ENCODE results near the gene ATP1B3. TPM values are rescaled to one million over a fixed set of nuclear protein-coding genes. Genes with fewer than 3 reads are reported as not detected.
A peak's percentile ranks its signal among the peaks of the same experiment; 100 is the strongest.

The ATP1B3 gene
- total and polyA plus RNA-seq, 9 of the 15 experiments (the other 6 are each of a cell fraction or from before 2014, with no cell fraction given): 48.3 to 202 (median 123) TPM

DNA sequence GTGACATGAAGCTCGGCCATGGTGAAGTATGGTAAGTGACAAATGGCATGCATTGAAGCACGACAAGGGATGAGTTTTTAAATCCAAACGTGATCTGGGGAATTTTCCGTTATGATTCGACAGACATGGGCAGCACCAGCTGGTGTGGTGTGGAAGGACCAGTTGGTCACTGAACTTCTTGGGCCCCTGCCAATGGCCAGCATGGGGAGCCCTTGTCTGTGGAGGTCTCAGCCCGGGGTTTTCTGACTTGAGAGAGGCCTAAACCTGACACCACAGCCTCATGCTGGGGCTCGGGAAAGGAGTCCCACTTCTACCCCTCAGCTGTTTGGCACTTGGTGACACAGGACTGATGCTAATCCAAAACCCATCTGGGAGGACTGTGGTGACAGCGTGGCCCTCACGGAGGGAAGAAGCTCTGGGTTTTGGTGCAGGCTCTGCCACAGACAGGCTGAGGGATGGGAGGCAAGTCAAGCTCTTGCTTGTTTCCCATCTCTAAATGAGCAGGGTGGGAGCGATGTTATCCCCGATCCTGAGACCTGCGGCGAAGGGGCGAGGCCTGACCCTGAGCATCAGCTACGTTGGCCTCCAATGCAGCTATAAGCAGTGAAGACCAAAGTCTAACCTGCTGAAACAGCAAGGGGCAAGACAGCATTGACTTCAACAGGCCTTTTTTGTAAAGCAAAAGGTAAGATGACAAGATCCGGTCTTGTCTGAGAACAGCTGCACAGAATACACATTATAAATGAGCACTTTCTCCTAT is 69.5 kb downstream of the ATP1B3 start:
- FAIRE-seq (peak; percentile 52), DNase-seq (ENCODE audit: extremely low read depth in 1 of 4, low spot score in 3 of 4) (no peak), ATAC-seq (no peak)
- BruUV-seq (replicated peaks): no TSS peak
- Histone ChIP-seq H3K27me3 (ENCODE audit: control insufficient read depth in 2 of 2, insufficient read depth in 2 of 2, low read length in 2 of 2) (no peaks in the 10 kb centered on the region), H3K27ac (ENCODE audit: extremely low read depth, low read depth, low read length) (no peak overlapping the region), H3K36me3 (ENCODE audit: control insufficient read depth, insufficient read depth, low read length) (peaks cover 3% of the 10 kb centered on the region; the same call in 1 of the 3 replicates), H3K79me2 (ENCODE audit: control insufficient read depth, insufficient read depth, low read length) (no peaks in the 10 kb centered on the region), H3K4me2 (ENCODE audit: insufficient read depth, low read length) (no peak overlapping the region), H2AFZ (ENCODE audit: low read depth, low read length) (no peak overlapping the region), H3K4me1 (replicated peaks in 1 of 2; ENCODE audit: control insufficient read depth in 2 of 2, insufficient read depth in 2 of 2, low read length in 2 of 2) (peaks cover 6% of the 10 kb centered on the region in 2 experiments; a peak in 4 of 5 replicates), H4K20me1 (replicated peaks; ENCODE audit: control insufficient read depth, insufficient read depth, low read length) (no peaks in the 10 kb centered on the region), H3K9ac (ENCODE audit: insufficient read depth in 1 of 2, low read depth in 2 of 2, low read length in 2 of 2) (0 out of 4 replicates have a peak overlapping the region, but pooled peaks of 1 of the 2 experiments have one; percentile 13), H3K9me1 (ENCODE audit: control insufficient read depth, insufficient read depth, low read length) (no peaks in the 10 kb centered on the region), H3K9me3 (replicated peaks; ENCODE audit: control insufficient read depth, insufficient read depth, low read depth, low read length) (no peaks in the 10 kb centered on the region), H3K4me3 (no peak overlapping the region)
- in situ Hi-C loops (cut with MboI): no loop called here
- POLR2A ChIA-PET: interaction anchor here (1.0 to 1.8 kb wide), 3 partner anchors 9 to 61 kb away, joined by 3 to 5 read pairs (median 4); no protein-coding TSS in a partner anchor
- no peak for TF ChIP-seq KHSRP (IDR thresholded peaks at IDR 0.05)
- TF ChIP-seq POLR2G (IDR thresholded peaks at IDR 0.05; ENCODE audit: low read depth, low read length): 0 out of 2 replicates have a peak, but pooled peaks have one; percentile 35
- TF ChIP-seq RBM22 (IDR thresholded peaks at IDR 0.05; ENCODE audit: low read depth, low read length, poor library complexity, severe bottlenecking): peak; percentile 46
- intact Hi-C loops (cut with micrococcal nuclease): no loop called here
- 87% methylated on average over 16 of the region's 16 CpGs for WGBS (ENCODE audit: insufficient coverage, low coverage, missing lambda C conversion rate)
- CTCF ChIA-PET (ENCODE audit: low intra/inter-chr PET ratio): no interaction called here

DNA sequence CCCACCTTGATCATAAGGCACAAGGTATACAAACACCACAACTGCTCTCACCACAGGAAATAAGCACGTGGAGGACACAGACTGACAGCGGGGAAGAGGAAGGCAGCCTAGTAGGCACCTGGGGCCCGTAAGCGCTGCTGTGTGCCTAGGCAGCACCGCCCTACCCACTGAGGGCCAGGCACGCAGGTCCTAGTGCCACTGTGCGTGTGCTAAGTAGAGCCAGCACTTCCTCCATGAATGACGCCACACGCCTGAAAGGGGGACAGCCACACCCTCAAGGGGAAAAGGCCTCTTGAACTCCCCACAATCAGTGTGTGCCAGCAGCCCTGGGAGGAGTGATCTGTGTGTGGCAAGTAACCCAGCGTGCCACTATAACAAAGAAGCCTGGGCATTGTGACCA is 73.0 kb downstream of the ATP1B3 start:
- in situ Hi-C loops (cut with MboI): no loop called here
- WGBS (ENCODE audit: insufficient coverage, low coverage, missing lambda C conversion rate): 95% methylated on average over 10 of the region's 10 CpGs
- TF ChIP-seq, protein P1, sequence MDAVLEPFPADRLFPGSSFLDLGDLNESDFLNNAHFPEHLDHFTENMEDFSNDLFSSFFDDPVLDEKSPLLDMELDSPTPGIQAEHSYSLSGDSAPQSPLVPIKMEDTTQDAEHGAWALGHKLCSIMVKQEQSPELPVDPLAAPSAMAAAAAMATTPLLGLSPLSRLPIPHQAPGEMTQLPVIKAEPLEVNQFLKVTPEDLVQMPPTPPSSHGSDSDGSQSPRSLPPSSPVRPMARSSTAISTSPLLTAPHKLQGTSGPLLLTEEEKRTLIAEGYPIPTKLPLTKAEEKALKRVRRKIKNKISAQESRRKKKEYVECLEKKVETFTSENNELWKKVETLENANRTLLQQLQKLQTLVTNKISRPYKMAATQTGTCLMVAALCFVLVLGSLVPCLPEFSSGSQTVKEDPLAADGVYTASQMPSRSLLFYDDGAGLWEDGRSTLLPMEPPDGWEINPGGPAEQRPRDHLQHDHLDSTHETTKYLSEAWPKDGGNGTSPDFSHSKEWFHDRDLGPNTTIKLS (IDR thresholded peaks at IDR 0.05; ENCODE audit: borderline replicate concordance, low read depth): no peak
- TF ChIP-seq POLR2A (conservative IDR thresholded peaks at IDR 0.05): 0 out of 2 replicates have a peak, but pooled peaks have one; percentile 32
- TF ChIP-seq, protein P2, sequence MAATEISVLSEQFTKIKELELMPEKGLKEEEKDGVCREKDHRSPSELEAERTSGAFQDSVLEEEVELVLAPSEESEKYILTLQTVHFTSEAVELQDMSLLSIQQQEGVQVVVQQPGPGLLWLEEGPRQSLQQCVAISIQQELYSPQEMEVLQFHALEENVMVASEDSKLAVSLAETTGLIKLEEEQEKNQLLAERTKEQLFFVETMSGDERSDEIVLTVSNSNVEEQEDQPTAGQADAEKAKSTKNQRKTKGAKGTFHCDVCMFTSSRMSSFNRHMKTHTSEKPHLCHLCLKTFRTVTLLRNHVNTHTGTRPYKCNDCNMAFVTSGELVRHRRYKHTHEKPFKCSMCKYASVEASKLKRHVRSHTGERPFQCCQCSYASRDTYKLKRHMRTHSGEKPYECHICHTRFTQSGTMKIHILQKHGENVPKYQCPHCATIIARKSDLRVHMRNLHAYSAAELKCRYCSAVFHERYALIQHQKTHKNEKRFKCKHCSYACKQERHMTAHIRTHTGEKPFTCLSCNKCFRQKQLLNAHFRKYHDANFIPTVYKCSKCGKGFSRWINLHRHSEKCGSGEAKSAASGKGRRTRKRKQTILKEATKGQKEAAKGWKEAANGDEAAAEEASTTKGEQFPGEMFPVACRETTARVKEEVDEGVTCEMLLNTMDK (IDR thresholded peaks at IDR 0.05; ENCODE audit: borderline replicate concordance, insufficient read depth, low read depth, low read length, poor library complexity, severe bottlenecking): no peak
- TF ChIP-seq, protein P3, sequence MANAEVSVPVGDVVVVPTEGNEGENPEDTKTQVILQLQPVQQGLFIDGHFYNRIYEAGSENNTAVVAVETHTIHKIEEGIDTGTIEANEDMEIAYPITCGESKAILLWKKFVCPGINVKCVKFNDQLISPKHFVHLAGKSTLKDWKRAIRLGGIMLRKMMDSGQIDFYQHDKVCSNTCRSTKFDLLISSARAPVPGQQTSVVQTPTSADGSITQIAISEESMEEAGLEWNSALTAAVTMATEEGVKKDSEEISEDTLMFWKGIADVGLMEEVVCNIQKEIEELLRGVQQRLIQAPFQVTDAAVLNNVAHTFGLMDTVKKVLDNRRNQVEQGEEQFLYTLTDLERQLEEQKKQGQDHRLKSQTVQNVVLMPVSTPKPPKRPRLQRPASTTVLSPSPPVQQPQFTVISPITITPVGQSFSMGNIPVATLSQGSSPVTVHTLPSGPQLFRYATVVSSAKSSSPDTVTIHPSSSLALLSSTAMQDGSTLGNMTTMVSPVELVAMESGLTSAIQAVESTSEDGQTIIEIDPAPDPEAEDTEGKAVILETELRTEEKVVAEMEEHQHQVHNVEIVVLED (CRISPR knock-in tag; IDR thresholded peaks at IDR 0.05): no peak

More for the DNA sequence above, 73.0 kb downstream of the ATP1B3 start:
- H4K20me1 ChIP-seq (replicated peaks; ENCODE audit: control insufficient read depth, insufficient read depth, low read length): no peaks in the 10 kb centered on the region
- no peak overlapping the region for H3K4me3 ChIP-seq
- ATAC-seq (peak; percentile 41), DNase-seq (ENCODE audit: extremely low read depth in 1 of 4, low spot score in 3 of 4) (no peak), FAIRE-seq (no peak)
- no peaks in the 10 kb centered on the region for H3K79me2 ChIP-seq (ENCODE audit: control insufficient read depth, insufficient read depth, low read length)
- no peak overlapping the region for H3K27ac ChIP-seq (ENCODE audit: extremely low read depth, low read depth, low read length)
- intact Hi-C loops (cut with micrococcal nuclease): no loop called here
- no peak overlapping the region for H2AFZ ChIP-seq (ENCODE audit: low read depth, low read length)
- no peak overlapping the region for H3K4me2 ChIP-seq (ENCODE audit: insufficient read depth, low read length)
- no peaks in the 10 kb centered on the region for H3K4me1 ChIP-seq (replicated peaks in 1 of 2; ENCODE audit: control insufficient read depth in 2 of 2, insufficient read depth in 2 of 2, low read length in 2 of 2)
- no peaks in the 10 kb centered on the region for H3K9me3 ChIP-seq (replicated peaks; ENCODE audit: control insufficient read depth, insufficient read depth, low read depth, low read length)
- H3K27me3 ChIP-seq (ENCODE audit: control insufficient read depth in 2 of 2, insufficient read depth in 2 of 2, low read length in 2 of 2): no peaks in the 10 kb centered on the region
- ChIA-PET POLR2A (interaction anchor here (1.0 kb wide), 1 partner anchor 13 kb away, joined by 3 read pairs; no protein-coding TSS in a partner anchor), CTCF (ENCODE audit: low intra/inter-chr PET ratio) (no interaction called here)
- no TSS peak for BruUV-seq (replicated peaks)
- no peak overlapping the region for H3K9ac ChIP-seq (ENCODE audit: insufficient read depth in 1 of 2, low read depth in 2 of 2, low read length in 2 of 2)
- peaks cover 28% of the 10 kb centered on the region for H3K36me3 ChIP-seq (ENCODE audit: control insufficient read depth, insufficient read depth, low read length)
- no peaks in the 10 kb centered on the region for H3K9me1 ChIP-seq (ENCODE audit: control insufficient read depth, insufficient read depth, low read length)
